Effector memory CD4-positive, alpha-beta T cell (primary cell): ENCODE data around the gene ERC2.

ENCODE experiments used
- DNase-seq, 3 donors: peaks; one replicate each; pipeline ENCODE4 v3.0.0-alpha.2; 2020
- H3K27ac ChIP-seq: 2 replicates; pipeline ENCODE4 v1.7.0; 2013; ENCODE audit warnings: mild to moderate bottlenecking, low read length, moderate library complexity; ENCODE audit not compliant: insufficient read depth, poor library complexity, severe bottlenecking
- H3K27me3 ChIP-seq: replicated peaks from 2 replicates; pipeline ENCODE4 v1.7.0; 2013; ENCODE audit warnings: mild to moderate bottlenecking, low read length; ENCODE audit not compliant: insufficient read depth, control insufficient read depth, poor library complexity, severe bottlenecking
- H3K36me3 ChIP-seq: 2 replicates; pipeline ENCODE4 v1.7.0; 2013; ENCODE audit warnings: mild to moderate bottlenecking, low read length, moderate library complexity; ENCODE audit not compliant: control insufficient read depth, insufficient read depth
- H3K4me1 ChIP-seq: 2 replicates; pipeline ENCODE4 v1.7.0; 2013; ENCODE audit warnings: low read length, mild to moderate bottlenecking; ENCODE audit not compliant: control insufficient read depth, insufficient read depth, poor library complexity, severe bottlenecking
- H3K4me3 ChIP-seq: 2 replicates; pipeline ENCODE4 v1.7.0; 2013; ENCODE audit warnings: low read length, low read depth, mild to moderate bottlenecking; ENCODE audit not compliant: insufficient read depth, poor library complexity, severe bottlenecking
- H3K9me3 ChIP-seq: 2 replicates; pipeline ENCODE4 v1.7.0; 2013; ENCODE audit warnings: mild to moderate bottlenecking, low read length, moderate library complexity; ENCODE audit not compliant: control insufficient read depth

Gene ERC2

GRCh38 chr3:56055951-56056350 is 412.3 kb downstream of the ERC2 start:
- Histone ChIP-seq H3K27me3 (no peaks in the 10 kb centered on the region), H3K27ac (no peak overlapping the region), H3K36me3 (no peaks in the 10 kb centered on the region), H3K4me1 (no peaks in the 10 kb centered on the region), H3K4me3 (no peak overlapping the region), H3K9me3 (no peaks in the 10 kb centered on the region)
- DNase-seq = no peak

- DNase-seq = no peak
- H3K4me1 ChIP-seq = no peaks in the 10 kb centered on the region
- H3K27ac ChIP-seq = no peak overlapping the region
- no peaks in the 10 kb centered on the region for H3K36me3 ChIP-seq
- no peaks in the 10 kb centered on the region for H3K27me3 ChIP-seq
- no peak overlapping the region for H3K4me3 ChIP-seq
- no peaks in the 10 kb centered on the region for H3K9me3 ChIP-seq
These were observed 412.7 kb downstream of the ERC2 start for GRCh38 chr3:56055546-56055945.

- H3K9me3 ChIP-seq = no peaks in the 10 kb centered on the region
- DNase-seq = no peak
- H3K4me1 ChIP-seq = no peaks in the 10 kb centered on the region
- no peaks in the 10 kb centered on the region for H3K27me3 ChIP-seq
- no peaks in the 10 kb centered on the region for H3K36me3 ChIP-seq
- H3K4me3 ChIP-seq = no peak overlapping the region
- no peak overlapping the region for H3K27ac ChIP-seq
These were observed 413.4 kb downstream of the ERC2 start for GRCh38 chr3:56054844-56055243.

- no peak for DNase-seq
- Histone ChIP-seq H3K4me1 (no peaks in the 10 kb centered on the region), H3K27ac (no peak overlapping the region), H3K9me3 (no peaks in the 10 kb centered on the region), H3K4me3 (no peak overlapping the region), H3K36me3 (no peaks in the 10 kb centered on the region), H3K27me3 (no peaks in the 10 kb centered on the region)
These were observed 414.5 kb downstream of the ERC2 start for GRCh38 chr3:56053727-56054126.

- no peak overlapping the region for H3K27ac ChIP-seq
- no peak overlapping the region for H3K4me3 ChIP-seq
- H3K4me1 ChIP-seq = no peaks in the 10 kb centered on the region
- H3K9me3 ChIP-seq = no peaks in the 10 kb centered on the region
- no peaks in the 10 kb centered on the region for H3K36me3 ChIP-seq
- no peak for DNase-seq
- no peaks in the 10 kb centered on the region for H3K27me3 ChIP-seq
These were observed 416.1 kb downstream of the ERC2 start for GRCh38 chr3:56052188-56052587.

- Histone ChIP-seq H3K36me3 (no peaks in the 10 kb centered on the region), H3K27me3 (no peaks in the 10 kb centered on the region), H3K4me1 (no peaks in the 10 kb centered on the region)
These were observed 417.2 kb downstream of the ERC2 start for GRCh38 chr3:56051052-56051451.

GRCh38 chr3:56048946-56049345 is 419.3 kb downstream of the ERC2 start:
- Histone ChIP-seq H3K4me1 (no peaks in the 10 kb centered on the region), H3K4me3 (no peak overlapping the region), H3K27me3 (no peaks in the 10 kb centered on the region), H3K36me3 (no peaks in the 10 kb centered on the region), H3K27ac (no peak overlapping the region), H3K9me3 (no peaks in the 10 kb centered on the region)
- no peak for DNase-seq

More at GRCh38 chr3:56051052-56051451, 417.2 kb downstream of the ERC2 start:
- DNase-seq = no peak
- Histone ChIP-seq H3K9me3 (no peaks in the 10 kb centered on the region), H3K27ac (no peak overlapping the region), H3K4me3 (no peak overlapping the region)

- Histone ChIP-seq H3K27ac (no peak overlapping the region), H3K4me1 (no peaks in the 10 kb centered on the region), H3K4me3 (no peak overlapping the region)
These were observed 419.9 kb downstream of the ERC2 start for GRCh38 chr3:56048331-56048730.

GRCh38 chr3:56042326-56042951 is 425.8 kb downstream of the ERC2 start:
- no peaks in the 10 kb centered on the region for H3K36me3 ChIP-seq
- DNase-seq = no peak
- H3K4me3 ChIP-seq = no peak overlapping the region
- H3K27me3 ChIP-seq = no peaks in the 10 kb centered on the region
- no peak overlapping the region for H3K27ac ChIP-seq
- no peaks in the 10 kb centered on the region for H3K9me3 ChIP-seq
- no peaks in the 10 kb centered on the region for H3K4me1 ChIP-seq

More at GRCh38 chr3:56048331-56048730, 419.9 kb downstream of the ERC2 start:
- Histone ChIP-seq H3K9me3 (no peaks in the 10 kb centered on the region), H3K36me3 (no peaks in the 10 kb centered on the region), H3K27me3 (no peaks in the 10 kb centered on the region)
- no peak for DNase-seq

- H3K36me3 ChIP-seq = no peaks in the 10 kb centered on the region
- no peak overlapping the region for H3K4me3 ChIP-seq
- no peaks in the 10 kb centered on the region for H3K9me3 ChIP-seq
- DNase-seq = no peak
- H3K27me3 ChIP-seq = no peaks in the 10 kb centered on the region
- H3K4me1 ChIP-seq = no peaks in the 10 kb centered on the region
- no peak overlapping the region for H3K27ac ChIP-seq
These were observed 442.9 kb downstream of the ERC2 start for GRCh38 chr3:56025326-56025725.
